Ascending aorta (tissue), 2 donors: ENCODE results near the gene SYK. TPM values are rescaled to one million over a fixed set of nuclear protein-coding genes. Genes with fewer than 3 reads are reported as not detected.
"Not testable (repeated sequence)": the region's sequence is repeated elsewhere in the genome, so short reads cannot be mapped to it uniquely, and the experiment has no call there.

ENCODE experiments used
- DNase-seq, 2 donors: peaks; one replicate each; pipeline ENCODE4 v3.0.0-alpha.2; 2019; ENCODE audit warnings: low spot score in 2 of 2
- H3K27ac ChIP-seq, 2 donors: fragments of 200-600 bp; sonication (generic); one replicate each; pipeline ENCODE4 v1.5.1; 2016 to 2017; ENCODE audit warnings: mild to moderate bottlenecking in 1 of 2
- H3K27me3 ChIP-seq: fragments of 200-600 bp; sonication (generic); one replicate; pipeline ENCODE4 v1.5.1; 2017
- H3K36me3 ChIP-seq, 2 donors: fragments of 200-600 bp; sonication (generic); one replicate each; pipeline ENCODE4 v1.5.1; 2016
- H3K4me1 ChIP-seq, 2 donors: fragments of 200-600 bp; sonication (generic); one replicate each; pipeline ENCODE4 v1.5.1; 2016 to 2017; ENCODE audit warnings: mild to moderate bottlenecking in 1 of 2
- H3K4me3 ChIP-seq, 2 donors: fragments of 200-600 bp; sonication (generic); one replicate each; pipeline ENCODE4 v1.5.1; 2016 to 2017; ENCODE audit warnings: mild to moderate bottlenecking in 1 of 2
- H3K9me3 ChIP-seq, 2 donors: fragments of 200-600 bp; sonication (generic); one replicate each; pipeline ENCODE4 v1.5.1; 2016
- intact Hi-C: fragments of 100-400 bp; cut with DNase I; formaldehyde crosslinking; loops from one replicate; pipeline ENCODE4 v1.15.1; 2023
- total RNA-seq: library from RNA; depleted of rRNA; stranded (reverse); fragments of >200 nt; gene quantifications from one replicate; pipeline ENCODE4 v1.1.0, GENCODE V29; 2016
- TF ChIP-seq, protein P1 (sequence below), 3 experiments: fragments of 200-600 bp in 2 of 3; fragments of 450-650 bp in 1 of 3; sonication (generic) in 2 of 3; IDR thresholded peaks; one replicate each; pipeline ENCODE4 v1.5.1; 2016 to 2019; ENCODE audit warnings: antibody characterized with exemption in 3 of 3, mild to moderate bottlenecking in 1 of 3, moderate library complexity in 1 of 3

The SYK gene
- total RNA-seq, 1 donor from 2014 or later = 3.2 TPM

DNA sequence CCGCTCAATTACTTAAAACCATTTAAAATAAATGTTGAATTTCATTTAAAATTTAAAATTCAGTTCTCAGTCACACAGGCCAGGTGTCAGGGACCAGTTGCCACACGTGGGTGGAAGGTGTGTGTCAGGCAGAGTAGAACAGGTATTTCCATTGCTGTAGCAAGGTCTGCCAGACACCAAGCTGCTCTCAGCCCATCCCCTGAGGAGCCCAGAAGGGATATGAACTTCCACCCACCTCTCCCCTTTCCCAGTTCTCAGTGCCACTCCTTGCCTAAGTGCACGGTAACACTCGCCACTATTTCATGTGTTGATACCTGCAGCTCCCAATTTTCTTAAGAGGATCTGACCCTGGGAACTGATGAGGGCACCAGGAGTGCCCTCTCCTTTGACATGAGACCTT, 12.7 kb downstream of the SYK start:
- H3K27ac ChIP-seq = no peak overlapping the region
- H3K27me3 ChIP-seq = no peaks in the 10 kb centered on the region
- no peak for DNase-seq
- intact Hi-C loops = no loop called here
- H3K4me3 ChIP-seq = no peak overlapping the region
- H3K4me1 ChIP-seq = no peaks in the 10 kb centered on the region
- TF ChIP-seq, protein P1, sequence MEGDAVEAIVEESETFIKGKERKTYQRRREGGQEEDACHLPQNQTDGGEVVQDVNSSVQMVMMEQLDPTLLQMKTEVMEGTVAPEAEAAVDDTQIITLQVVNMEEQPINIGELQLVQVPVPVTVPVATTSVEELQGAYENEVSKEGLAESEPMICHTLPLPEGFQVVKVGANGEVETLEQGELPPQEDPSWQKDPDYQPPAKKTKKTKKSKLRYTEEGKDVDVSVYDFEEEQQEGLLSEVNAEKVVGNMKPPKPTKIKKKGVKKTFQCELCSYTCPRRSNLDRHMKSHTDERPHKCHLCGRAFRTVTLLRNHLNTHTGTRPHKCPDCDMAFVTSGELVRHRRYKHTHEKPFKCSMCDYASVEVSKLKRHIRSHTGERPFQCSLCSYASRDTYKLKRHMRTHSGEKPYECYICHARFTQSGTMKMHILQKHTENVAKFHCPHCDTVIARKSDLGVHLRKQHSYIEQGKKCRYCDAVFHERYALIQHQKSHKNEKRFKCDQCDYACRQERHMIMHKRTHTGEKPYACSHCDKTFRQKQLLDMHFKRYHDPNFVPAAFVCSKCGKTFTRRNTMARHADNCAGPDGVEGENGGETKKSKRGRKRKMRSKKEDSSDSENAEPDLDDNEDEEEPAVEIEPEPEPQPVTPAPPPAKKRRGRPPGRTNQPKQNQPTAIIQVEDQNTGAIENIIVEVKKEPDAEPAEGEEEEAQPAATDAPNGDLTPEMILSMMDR (IDR thresholded peaks at IDR 0.05) = no peak
- H3K36me3 ChIP-seq = no peaks in the 10 kb centered on the region
- H3K9me3 ChIP-seq = no peaks in the 10 kb centered on the region

DNA sequence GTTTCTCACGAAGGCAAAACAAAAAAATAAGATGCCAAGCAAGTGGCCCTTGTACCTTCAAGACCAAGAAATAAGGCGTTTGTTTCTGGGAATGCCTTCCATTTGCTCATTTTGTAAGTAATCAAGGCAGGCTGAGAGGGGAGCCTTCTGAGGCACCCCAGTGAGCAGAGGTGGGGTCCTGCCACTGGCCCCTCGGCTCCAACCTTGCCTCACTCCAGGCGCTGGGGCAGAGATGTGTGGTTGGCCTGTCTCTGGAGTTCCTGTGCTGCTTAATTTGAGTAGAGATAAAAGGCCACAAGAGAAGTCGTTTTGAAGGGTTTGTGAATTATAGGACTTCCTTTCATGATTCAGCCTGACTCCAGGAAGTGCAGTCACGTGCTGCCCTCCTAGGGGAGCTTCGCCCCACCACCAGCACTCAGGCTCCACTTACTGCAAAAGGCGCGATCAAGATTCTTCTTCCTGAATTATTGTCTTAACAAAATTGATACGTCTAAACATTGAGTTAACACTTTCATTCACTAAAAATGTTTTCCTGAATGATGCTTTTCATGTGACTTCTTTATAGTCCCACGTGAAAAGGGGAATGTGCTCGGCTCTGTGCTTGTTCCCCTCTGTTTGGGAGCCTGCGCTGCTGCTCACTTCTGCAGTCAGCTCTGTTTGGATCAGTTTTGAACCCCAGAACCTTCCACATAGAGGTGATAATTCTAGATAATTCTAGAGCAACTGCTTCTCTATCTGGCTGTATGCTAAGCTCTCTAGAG, 13.7 kb downstream of the SYK start:
- DNase-seq = no peak
- intact Hi-C loops = no loop called here
- Histone ChIP-seq H3K4me1 (no peaks in the 10 kb centered on the region), H3K9me3 (no peaks in the 10 kb centered on the region), H3K36me3 (no peaks in the 10 kb centered on the region), H3K27ac (no peak overlapping the region), H3K27me3 (no peaks in the 10 kb centered on the region), H3K4me3 (no peak overlapping the region)
- TF ChIP-seq, protein P1 (IDR thresholded peaks at IDR 0.05) = no peak

DNA sequence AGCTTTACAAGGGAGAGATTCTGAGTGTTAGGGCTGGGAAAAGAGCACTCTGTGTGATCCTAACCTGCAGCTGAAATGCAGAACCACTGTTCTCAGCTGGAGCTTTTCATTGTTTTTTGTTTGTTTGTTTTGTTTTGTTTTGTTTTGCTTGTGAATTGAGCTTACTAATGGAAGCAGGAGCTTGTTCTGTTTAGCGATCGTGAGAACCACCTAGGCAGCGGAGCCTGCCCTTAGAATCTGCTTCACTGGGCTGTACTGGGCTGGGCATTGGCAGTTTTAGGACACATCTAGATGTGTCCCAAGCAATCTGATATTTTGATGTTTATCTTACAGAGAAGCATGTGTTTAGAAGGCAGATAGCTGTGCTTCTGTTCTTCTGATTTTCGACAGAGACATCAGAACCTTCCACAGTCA, 14.3 kb downstream of the SYK start:
- DNase-seq = no peak
- Histone ChIP-seq H3K27ac (no peak overlapping the region), H3K36me3 (no peaks in the 10 kb centered on the region), H3K4me3 (no peak overlapping the region), H3K9me3 (no peaks in the 10 kb centered on the region), H3K27me3 (no peaks in the 10 kb centered on the region), H3K4me1 (no peaks in the 10 kb centered on the region)
- TF ChIP-seq, protein P1 (IDR thresholded peaks at IDR 0.05) = no peak
- intact Hi-C loops = no loop called here

DNA sequence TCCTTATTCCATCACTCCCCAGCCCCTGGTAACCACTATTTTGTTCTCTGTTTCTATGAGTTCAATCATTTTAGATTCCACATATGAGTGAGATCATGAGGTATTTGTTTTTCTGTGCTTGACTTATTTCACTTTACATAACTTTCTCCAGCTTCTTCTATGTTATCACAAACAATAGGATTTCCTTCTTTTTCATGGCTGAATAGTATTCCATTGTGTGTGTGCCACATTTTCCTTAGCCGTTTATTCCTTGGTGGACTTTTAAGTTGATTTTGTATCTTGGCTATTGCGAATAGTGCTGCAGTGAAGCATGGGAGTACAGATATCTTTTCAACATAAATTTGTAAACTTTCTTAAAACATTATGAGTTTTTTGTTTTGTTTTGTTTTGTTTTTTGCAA, 15.1 kb downstream of the SYK start:
- DNase-seq = no peak
- Histone ChIP-seq H3K36me3 (no peaks in the 10 kb centered on the region), H3K4me3 (no peak overlapping the region), H3K9me3 (no peaks in the 10 kb centered on the region), H3K4me1 (no peaks in the 10 kb centered on the region), H3K27me3 (no peaks in the 10 kb centered on the region), H3K27ac (no peak overlapping the region)
- TF ChIP-seq, protein P1 (IDR thresholded peaks at IDR 0.05) = no peak
- intact Hi-C loops = no loop called here

DNA sequence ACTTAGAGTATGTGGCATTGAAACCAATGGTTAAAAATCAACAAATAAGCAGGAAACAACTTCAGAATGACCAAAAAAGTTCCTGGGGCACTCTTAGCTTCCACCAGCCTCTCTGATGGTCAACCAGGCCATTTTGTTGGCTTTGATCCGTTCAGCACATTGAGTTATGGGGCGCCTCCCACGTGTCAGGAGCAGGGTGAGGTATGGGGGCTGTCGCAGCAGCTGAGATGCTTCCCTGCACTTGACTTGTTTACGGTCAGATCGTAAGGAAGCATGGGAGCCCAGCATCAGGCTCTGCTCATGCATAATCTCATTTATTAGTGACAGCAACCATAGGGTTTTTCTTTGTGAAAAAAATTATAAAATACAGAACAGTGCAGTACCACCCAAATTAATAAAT, 16.7 kb downstream of the SYK start:
- no peaks in the 10 kb centered on the region for H3K9me3 ChIP-seq
- no peak overlapping the region for H3K4me3 ChIP-seq
- no peaks in the 10 kb centered on the region for H3K4me1 ChIP-seq
- H3K36me3 ChIP-seq = no peaks in the 10 kb centered on the region
- TF ChIP-seq, protein P1 (IDR thresholded peaks at IDR 0.05) = no peak
- H3K27ac ChIP-seq = no peak overlapping the region
- H3K27me3 ChIP-seq = no peaks in the 10 kb centered on the region
- no peak for DNase-seq
- intact Hi-C loops = no loop called here

DNA sequence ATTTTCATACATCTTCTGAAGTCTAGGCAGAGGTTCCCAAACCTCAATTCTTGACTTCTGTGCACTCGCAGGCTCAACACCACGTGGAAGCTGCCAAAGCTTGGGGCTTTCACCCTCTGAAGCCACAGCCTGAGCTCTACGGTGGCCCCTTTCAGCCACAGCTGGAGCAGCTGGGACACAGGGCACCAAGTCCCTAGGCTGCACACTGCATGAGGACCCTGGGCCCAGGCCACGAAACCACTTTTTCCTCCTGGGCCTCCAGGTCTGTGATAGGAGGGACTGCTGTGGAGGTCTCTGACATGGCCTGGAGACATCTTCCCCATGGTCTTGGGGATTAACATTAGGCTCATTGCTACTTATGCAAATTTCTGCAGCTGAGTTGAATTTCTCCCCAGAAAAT, 18.8 kb downstream of the SYK start:
- H3K27ac ChIP-seq, H3K36me3 ChIP-seq, H3K9me3 ChIP-seq, DNase-seq, intact Hi-C loops, H3K4me3 ChIP-seq, H3K4me1 ChIP-seq, H3K27me3 ChIP-seq: not testable (repeated sequence)

DNA sequence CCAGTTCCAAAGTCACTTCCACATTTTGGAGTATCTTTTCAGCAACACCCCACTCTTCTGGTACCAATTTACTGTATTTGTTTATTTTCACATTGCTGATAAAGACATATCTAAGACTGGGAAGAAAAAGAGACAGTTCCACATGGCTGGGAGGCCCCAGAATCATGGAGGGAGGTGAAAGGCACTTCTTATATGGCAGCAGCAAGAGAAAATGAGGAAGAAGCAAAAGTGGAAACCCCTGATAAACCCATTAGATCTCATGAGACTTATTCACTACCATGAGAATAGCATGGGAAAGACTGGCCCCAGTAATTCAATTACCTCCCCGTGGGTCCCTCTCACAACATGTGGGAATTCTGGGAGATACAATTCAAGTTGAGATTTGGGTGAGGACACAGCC, 19.6 kb downstream of the SYK start:
- H3K36me3 ChIP-seq, H3K4me1 ChIP-seq, H3K27ac ChIP-seq, intact Hi-C loops, DNase-seq, H3K9me3 ChIP-seq, H3K4me3 ChIP-seq, H3K27me3 ChIP-seq: not testable (repeated sequence)
